Measurements from ENCODE around the gene SORCS3. TPM values are rescaled to one million over a fixed set of nuclear protein-coding genes. Genes with fewer than 3 reads are reported as not detected.

Gene SORCS3
- total RNA-seq, 1 experiment from 2014 or later = 0.05 TPM

DNA sequence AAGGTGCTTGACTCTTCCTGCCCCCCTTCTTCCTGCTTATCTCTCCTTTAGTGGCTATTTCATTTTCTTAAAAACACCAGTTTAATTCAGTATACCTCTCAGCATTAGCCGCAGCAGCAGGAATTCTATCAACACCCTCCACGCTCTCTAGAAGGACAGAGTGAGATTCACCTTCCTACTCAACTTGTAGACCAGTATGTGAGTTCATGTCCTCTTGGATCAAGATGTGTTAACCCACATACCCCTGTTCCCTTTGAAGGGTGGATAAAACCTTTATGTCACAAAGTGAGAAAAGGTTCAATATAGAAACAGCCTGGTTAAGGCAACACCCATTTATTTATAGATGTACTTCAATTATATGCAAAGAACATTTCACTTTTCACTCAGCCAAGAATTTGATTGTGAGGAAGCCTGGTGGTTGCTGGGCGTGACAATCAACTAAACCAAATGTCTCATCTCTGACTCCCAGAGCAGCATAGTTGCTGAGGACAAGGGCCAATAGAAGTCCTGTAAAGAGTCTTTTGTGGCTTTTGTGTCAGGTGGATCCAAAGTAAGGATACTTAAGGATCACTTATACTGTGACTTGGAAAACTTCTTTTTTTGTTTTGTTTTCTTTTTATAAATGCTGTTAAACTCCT, 617.1 kb downstream of the SORCS3 start:
- no peak for DNase-seq (ENCODE audit: low read depth, low spot score)
- in situ Hi-C loops (cut with HindIII; ENCODE audit: low pct_unique_long_range_greater_than_20kb, low sequenced_read_pairs) = no loop called here

DNA sequence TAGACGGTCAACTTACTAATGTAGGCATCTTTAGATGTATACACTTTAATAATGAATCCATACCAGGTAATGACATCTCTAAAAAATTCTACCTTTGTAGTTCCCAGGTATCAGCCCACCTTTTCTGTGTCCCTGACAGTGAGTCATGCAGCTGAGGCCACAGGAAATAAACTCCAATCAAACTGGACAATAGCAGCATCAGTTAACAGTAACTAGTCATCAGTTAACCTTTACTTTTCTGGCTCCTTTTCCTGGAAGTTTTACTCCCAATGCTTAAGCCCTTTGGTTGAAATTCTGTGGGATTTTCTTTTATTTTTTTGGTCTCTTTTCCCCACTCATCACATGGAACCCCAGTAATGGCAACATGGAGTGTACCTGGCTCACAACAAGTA, 617.6 kb downstream of the SORCS3 start:
- no peak for DNase-seq (ENCODE audit: low read depth, low spot score)
- in situ Hi-C loops (cut with HindIII; ENCODE audit: low pct_unique_long_range_greater_than_20kb, low sequenced_read_pairs) = no loop called here

DNA sequence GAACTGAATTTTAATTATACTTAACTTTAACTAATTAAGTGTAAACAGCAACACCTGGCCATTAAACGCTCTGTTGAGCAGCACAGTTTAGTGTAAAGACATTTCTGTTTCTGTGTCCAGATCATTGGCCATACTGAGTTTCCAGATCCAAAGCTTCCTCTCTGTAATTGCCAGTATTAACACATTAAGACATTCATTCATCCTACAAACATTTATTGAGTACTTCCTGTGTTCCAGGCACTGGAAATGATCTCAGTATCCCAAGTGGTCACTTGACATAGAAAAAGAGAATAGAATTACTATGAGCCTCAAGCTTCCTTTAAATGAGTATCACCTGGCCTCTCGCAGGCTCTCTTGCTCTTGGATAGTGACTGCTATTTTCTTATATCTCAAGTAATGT, 618.1 kb downstream of the SORCS3 start:
- DNase-seq (ENCODE audit: low read depth, low spot score) = no peak
- in situ Hi-C loops (cut with HindIII; ENCODE audit: low pct_unique_long_range_greater_than_20kb, low sequenced_read_pairs) = no loop called here

DNA sequence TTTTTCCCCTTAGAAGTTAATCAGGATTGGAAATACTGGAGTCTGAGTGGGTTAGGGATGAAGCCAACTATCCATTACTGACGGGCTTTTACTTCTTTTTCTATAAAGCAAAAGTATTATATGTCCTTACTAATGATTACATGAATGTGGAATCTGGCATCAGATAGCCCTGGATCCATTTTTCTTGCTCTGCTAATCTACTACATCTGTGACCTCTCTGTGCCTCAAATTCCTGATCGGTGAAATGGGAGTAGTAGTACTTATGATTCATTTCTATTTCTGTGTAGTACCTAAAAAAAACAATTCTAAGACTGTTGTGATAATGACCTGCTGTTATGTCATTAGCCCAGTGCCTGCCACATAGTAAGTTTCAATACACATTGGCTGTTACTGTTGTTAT, 621.6 kb downstream of the SORCS3 start:
- no peak for DNase-seq (ENCODE audit: low read depth, low spot score)
- in situ Hi-C loops (cut with HindIII; ENCODE audit: low pct_unique_long_range_greater_than_20kb, low sequenced_read_pairs) = no loop called here

DNA sequence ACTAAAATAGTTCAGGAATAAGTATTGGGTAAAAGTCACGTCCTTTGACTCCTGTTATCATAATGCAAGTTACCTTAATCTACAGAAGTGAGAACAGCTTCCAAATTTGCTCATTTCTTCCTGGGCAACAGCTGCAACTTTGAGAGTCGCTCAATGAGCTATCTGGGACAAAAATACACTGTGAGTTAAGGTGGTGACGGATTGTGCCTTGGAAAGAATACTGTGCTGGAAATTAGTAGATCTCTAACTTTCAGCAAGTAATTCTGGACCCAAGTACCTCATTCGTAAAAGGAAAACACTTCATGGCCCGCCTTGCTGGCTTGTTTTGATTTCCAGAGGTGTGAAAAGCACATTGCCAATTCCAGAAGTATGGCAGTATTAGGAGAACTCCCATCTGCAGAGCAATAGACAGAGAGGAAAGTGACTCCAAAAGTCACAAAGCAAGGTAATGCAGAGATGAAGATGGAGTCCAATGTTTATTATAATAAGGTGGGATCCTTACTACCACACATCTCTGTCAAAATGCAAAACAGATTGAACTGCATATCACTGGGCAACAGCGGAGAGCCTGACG, 626.0 kb downstream of the SORCS3 start:
- DNase-seq (ENCODE audit: low read depth, low spot score) = no peak
- in situ Hi-C loops (cut with HindIII; ENCODE audit: low pct_unique_long_range_greater_than_20kb, low sequenced_read_pairs) = no loop called here

DNA sequence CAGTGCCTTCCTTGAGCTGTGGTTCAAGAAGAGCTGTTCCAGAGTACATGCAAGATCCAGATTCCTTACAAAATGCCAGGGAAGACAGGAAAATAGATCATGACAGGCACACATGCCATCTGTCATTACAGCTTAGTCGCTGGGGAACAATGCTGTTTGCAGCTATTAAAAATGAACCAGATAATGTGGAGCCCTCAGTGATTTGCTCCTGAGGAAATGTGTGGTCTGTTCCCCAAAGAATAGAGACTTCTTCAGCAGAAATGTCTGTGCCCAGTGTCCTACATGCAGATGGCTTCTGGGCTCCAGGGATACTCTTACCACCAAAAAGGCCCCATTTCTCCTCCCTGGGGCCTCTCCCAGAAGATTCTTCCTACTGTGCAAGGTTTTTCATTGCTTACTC, 627.9 kb downstream of the SORCS3 start:
- in situ Hi-C loops (cut with HindIII; ENCODE audit: low pct_unique_long_range_greater_than_20kb, low sequenced_read_pairs) = no loop called here

DNA sequence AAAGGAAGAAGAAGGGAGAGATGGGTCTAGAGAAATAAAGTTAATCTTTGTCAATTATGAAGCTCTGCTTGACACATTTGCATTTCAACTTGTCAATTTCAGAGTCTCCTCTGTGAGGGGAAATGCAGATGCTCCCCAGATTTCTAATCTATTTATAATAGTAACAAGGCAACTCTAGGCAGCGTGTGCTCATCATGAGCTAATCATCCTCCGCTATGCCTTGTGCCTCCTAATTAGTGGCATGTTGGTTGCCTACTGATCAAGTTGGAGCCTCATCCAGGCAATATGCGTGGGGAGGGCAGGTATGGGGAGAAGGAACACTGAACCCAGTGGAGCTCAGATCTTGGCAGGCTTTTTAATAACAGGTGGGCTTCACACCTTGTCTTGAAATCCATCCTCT, 628.6 kb downstream of the SORCS3 start:
- DNase-seq (ENCODE audit: low read depth, low spot score) = no peak
- in situ Hi-C loops (cut with HindIII; ENCODE audit: low pct_unique_long_range_greater_than_20kb, low sequenced_read_pairs) = no loop called here

More for the DNA sequence above, 627.9 kb downstream of the SORCS3 start:
- no peak for DNase-seq (ENCODE audit: low read depth, low spot score)

DNA sequence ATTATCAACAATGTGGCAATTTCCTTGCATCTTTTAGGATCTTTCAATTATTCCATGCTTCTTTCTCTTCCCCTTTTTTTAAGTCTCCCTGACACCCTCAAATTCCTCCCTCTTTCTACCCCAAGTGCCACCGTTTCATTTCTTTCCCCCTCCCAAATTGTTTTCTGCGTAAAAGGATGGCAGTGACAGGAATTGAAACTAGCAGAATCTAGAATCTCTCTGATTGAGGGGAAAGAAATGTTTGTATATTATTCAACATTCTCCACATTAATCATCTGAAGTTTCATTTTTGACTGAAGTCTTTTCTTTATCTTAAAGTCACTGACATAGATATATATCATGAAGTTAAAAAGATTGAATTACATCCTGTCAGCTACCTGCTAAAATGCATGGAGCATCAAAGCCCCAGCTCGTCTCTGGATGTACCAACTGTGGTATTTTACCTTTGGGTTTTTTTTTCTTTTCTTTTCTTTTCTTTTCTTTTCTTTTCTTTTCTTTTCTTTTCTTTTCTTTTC, 633.5 kb downstream of the SORCS3 start:
- no peak for DNase-seq (ENCODE audit: low read depth, low spot score)
- in situ Hi-C loops (cut with HindIII; ENCODE audit: low pct_unique_long_range_greater_than_20kb, low sequenced_read_pairs) = no loop called here

DNA sequence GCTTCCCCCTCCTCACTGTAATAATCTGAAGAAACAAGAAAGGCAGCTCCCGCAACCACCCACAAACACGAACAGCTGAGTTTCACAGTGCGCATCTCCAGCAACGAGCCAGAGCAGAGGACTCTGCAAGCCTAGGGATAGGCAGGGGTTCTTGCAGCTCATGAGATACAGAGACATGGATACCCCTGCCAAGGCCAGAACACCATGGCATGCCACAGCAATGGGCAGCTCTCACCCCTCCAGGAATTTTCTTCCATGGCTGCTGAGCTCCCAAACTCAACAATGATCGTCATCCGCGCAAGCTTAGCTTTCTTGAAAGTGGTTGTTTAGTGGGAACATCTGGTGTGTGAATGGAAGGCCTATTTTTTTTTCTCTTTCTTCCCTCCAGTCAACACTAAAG, 637.3 kb downstream of the SORCS3 start:
- no peak for DNase-seq (ENCODE audit: low read depth, low spot score)
- in situ Hi-C loops (cut with HindIII; ENCODE audit: low pct_unique_long_range_greater_than_20kb, low sequenced_read_pairs) = no loop called here

DNA sequence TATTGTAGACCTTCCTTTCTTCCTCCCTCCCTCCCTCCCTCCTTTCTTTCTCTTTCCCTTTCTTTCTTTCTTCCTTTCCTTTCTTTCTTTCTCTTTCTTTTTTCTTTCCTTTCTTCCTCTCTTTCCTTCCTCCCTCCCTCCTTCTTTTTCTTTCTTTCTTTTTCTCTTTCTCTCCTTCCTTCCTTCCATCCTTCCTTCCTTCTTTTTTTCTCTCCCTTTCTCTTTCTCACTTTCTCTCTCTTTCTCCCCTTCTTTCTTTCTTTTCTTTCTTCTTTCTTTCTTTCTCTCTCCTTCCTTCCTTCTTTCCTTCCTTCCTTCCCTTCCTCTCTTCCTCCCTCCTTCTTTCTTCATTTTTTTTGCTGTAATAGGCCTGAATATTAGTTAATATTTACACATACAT, 638.0 kb downstream of the SORCS3 start:
- in situ Hi-C loops (cut with HindIII; ENCODE audit: low pct_unique_long_range_greater_than_20kb, low sequenced_read_pairs) = no loop called here
- no peak for DNase-seq (ENCODE audit: low read depth, low spot score)

DNA sequence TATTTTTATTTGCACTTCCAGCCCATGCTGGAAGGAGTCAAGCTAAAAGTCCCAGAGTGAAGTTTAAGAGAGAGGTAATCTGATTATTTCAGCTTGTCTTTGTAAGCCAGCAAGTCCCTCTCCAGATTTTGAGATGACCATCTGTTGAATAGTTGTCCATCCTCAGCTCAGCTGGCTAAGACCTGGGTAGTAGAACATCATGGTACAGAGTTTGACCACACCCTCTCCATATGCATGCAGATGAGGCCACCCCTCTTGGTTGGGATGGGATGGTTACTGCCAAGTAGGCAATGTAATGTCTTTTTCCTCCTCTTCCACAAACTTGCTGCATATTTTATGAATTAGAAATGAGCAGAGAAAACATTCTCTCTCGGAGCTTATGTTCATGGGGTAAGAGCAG, 639.8 kb downstream of the SORCS3 start:
- in situ Hi-C loops (cut with HindIII; ENCODE audit: low pct_unique_long_range_greater_than_20kb, low sequenced_read_pairs) = no loop called here

DNA sequence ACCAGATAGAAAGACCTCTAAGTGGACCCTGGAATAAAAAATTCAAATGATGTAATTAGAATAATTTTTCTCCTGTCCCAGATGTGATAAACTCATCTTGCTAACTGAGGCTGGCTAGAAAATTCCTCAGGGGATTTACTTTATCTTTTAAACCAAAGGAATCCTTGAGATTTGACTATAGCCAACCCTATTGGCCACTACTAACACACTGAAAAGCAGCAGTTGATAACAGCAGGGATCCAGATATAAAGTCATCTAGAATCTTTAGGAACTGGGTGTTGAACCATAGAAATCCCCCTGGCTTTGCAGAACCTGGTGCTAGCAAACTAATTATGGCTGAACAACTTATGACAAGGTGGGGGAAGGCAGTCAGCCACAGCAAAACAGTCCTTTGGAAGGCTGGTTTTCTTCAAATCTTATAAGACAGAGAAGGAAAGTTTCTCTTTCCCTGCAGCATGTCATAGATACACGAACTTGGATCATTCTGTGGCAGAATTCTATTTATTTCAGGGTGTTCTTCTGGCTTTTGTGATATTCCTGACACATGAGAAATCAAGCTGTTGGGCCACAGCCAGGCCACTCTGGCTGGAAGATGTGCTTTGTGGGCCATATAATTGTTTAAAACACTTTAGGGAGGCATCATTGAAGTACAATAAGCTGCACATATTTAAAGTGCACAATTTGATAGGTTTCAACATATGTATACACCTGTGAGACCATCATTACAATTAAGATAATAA, 643.6 kb downstream of the SORCS3 start:
- in situ Hi-C loops (cut with HindIII; ENCODE audit: low pct_unique_long_range_greater_than_20kb, low sequenced_read_pairs) = no loop called here
- no peak for DNase-seq (ENCODE audit: low read depth, low spot score)

More for the DNA sequence above, 639.8 kb downstream of the SORCS3 start:
- no peak for DNase-seq (ENCODE audit: low read depth, low spot score)

DNA sequence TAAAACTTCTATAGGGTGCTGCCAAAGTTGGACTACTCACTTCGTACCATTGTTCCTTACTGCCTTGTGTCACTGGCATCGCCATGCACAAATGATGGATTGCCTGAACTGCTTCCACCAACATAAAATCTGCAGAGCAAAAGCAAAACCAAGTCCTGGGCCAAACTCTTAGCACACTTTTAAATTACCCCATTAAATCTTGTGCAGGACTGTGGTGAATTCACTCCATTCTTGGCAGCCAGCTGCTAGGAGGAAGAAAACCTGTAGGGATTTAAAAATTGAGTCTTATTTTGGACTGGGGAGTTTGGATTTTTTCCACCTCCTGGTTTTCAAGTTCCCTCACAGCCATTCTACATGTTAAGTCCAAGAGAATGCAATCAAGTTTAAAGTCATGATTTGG, 646.9 kb downstream of the SORCS3 start:
- in situ Hi-C loops (cut with HindIII; ENCODE audit: low pct_unique_long_range_greater_than_20kb, low sequenced_read_pairs) = no loop called here
- DNase-seq (ENCODE audit: low read depth, low spot score) = no peak

DNA sequence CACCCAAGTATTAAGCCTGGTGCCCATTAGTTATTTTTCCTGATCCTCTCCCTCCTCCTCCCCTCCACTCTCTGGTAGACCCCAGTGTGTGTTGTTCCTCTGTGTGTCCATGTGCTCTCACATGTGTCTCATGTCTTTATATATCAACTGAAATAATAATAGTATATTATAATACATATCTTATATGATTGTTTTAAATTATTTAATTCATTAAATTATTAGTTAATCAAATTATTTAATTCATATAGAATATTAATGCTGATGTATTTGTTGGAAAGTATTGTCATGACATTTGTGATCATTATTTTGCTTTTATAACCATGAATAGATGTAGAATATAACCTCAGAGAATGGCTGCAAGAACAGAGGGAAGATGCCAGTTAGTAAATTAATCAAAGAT, 647.5 kb downstream of the SORCS3 start:
- in situ Hi-C loops (cut with HindIII; ENCODE audit: low pct_unique_long_range_greater_than_20kb, low sequenced_read_pairs) = no loop called here
- no peak for DNase-seq (ENCODE audit: low read depth, low spot score)

DNA sequence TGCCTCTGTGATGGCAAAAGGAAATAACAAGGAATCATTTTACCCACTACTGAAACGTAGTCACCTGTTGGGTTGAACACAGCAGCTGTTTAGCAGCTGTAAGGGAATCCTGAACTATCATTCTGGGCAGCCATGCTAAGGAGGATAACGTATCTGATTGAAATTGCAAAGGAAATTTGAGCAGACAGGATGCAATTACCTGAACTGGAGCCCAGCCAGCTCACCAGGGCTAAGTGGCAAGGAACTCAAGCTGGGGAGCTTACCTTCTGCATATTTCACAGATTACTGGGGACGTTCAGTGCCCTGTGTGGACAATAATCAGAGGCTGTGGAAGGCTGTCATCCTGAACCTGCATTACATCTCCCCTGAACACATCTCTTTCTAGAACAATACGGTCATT, 650.5 kb downstream of the SORCS3 start:
- DNase-seq (ENCODE audit: low read depth, low spot score) = no peak

DNA sequence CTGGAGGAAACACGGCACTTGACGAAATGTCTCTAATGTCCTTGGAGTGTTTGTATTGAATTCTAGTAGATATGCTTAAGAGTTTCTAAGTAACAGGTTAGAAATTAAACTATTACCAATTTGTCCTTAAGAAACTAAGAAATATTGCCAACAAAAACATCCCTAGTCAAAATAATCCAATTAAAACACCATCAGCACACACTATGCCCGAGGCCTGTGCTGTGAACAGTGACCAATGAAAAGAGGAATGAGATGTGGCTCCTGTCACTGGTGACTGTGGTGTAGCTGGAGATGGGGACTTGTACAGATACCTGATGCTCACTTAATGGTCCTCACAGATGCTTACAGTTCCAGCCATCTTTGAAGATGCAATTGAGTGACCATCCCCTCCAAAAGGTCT, 651.1 kb downstream of the SORCS3 start:
- no peak for DNase-seq (ENCODE audit: low read depth, low spot score)
- in situ Hi-C loops (cut with HindIII; ENCODE audit: low pct_unique_long_range_greater_than_20kb, low sequenced_read_pairs) = no loop called here

More for the DNA sequence above, 650.5 kb downstream of the SORCS3 start:
- in situ Hi-C loops (cut with HindIII; ENCODE audit: low pct_unique_long_range_greater_than_20kb, low sequenced_read_pairs) = no loop called here
